CD4-positive, alpha-beta T cell treated with Interferon gamma for 1 hour (primary cell): Measurements from ENCODE around the gene FBXL17.

ENCODE experiments used
- DNase-seq: peaks from one replicate; pipeline ENCODE4 v3.0.0-alpha.2; 2020

FBXL17 gene

GRCh38 chr5:107945061-107945460 is 436.8 kb downstream of the FBXL17 start:
- DNase-seq = no peak

- DNase-seq = no peak
Observed at GRCh38 chr5:107943923-107944322, 438.0 kb downstream of the FBXL17 start.

- no peak for DNase-seq
Observed at GRCh38 chr5:107941036-107941435, 440.9 kb downstream of the FBXL17 start.

DNA sequence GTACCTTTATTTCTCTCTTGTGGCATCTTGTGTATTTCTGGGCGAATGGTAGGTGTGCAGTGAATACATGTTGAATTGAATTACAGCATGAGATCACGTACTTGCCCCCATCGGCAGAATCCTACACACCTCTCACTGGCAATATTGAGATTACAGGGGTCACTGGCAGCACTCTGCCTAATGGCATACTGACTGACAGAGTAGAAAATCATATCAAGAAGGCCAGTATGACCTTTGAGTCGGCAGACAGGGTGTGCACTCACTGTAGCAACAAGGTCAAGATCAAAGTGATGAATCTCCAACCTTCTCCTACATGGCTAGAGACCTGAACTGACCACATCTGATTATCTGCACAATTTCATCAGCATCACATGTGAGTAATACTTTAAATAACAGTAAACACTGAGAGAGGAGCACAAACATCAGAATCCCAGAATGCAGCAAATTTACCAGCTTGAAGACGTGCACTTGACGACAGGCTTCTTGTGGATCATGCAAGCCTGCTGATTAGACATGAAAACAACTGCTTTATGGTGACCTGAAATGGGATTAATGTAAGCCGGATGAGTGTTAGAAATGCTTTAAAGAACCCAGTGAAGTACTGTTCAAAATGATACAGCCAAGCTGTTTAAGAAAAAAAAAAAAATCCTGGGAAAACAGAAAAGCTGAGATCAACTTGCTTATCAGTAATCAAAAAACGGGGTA is 444.1 kb downstream of the FBXL17 start:
- no peak for DNase-seq

GRCh38 chr5:107937204-107937603 is 444.7 kb downstream of the FBXL17 start:
- DNase-seq = no peak

GRCh38 chr5:107936515-107936914 is 445.4 kb downstream of the FBXL17 start:
- no peak for DNase-seq

DNA sequence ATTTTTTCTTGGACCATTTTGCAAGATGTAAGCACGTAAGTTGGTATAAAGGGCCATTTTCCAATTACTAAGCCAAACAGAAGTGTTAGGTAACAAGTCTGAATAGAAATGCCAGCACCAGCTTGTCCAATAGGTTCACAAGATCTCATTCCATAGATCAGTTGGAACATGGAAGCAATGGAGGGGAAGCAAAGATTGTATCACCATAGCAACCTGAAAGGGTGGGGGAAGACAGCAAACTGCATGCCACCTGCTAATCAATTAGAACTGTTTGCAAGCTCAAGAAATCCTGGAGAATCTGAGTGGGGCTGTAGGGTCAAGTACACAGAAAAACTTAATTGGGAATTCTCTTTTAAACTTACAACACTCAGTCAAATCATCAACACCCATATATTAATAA is 446.3 kb downstream of the FBXL17 start:
- DNase-seq = no peak

- DNase-seq = no peak
Observed at GRCh38 chr5:107933326-107933725, 448.6 kb downstream of the FBXL17 start.

DNA sequence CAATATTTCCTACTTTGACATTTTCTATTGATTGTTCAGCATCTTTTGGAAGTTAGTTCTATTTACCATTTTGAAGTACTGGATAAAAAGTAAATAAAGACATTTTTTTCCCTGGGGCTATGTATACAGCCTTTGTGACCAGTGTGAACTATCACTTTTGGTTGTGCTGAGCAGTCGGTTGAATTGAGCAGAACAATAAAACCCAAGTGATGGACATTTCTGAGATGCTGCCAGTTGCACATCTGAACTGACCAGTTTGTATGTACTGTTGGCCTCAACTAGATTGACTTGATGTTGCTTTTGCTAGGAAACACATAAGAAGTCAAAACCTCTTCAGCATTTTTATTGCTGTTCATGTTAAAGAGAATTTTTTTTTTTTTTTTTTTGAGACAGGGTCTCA is 451.0 kb downstream of the FBXL17 start:
- DNase-seq = no peak

- DNase-seq = no peak
Observed at GRCh38 chr5:107930092-107930491, 451.8 kb downstream of the FBXL17 start.

GRCh38 chr5:107929080-107929479 is 452.8 kb downstream of the FBXL17 start:
- DNase-seq = no peak

- no peak for DNase-seq
Observed at GRCh38 chr5:107926121-107926520, 455.8 kb downstream of the FBXL17 start.

- no peak for DNase-seq
Observed at GRCh38 chr5:107925200-107925599, 456.7 kb downstream of the FBXL17 start.

- DNase-seq = no peak
Observed at GRCh38 chr5:107919969-107920368, 461.9 kb downstream of the FBXL17 start.

GRCh38 chr5:107919361-107919760 is 462.5 kb downstream of the FBXL17 start:
- no peak for DNase-seq

DNA sequence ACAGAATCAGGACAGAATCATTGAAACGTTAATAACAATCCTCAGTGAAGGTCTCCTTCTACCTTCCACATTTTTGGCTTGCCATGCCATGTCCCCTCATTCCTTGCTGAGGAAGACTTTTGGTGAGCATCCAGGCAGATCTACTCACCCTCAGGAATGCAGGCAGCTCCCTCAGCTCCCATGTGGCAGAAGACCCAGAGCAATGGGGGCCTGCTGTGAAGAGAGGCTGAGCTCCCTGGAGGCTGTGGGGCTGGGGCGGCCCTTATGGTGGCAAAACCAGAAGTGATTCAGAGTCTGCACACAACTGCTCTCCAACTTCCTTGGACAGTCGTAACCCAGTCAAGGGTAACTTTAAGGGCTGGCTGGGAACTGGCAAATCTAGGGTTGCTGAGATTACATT is 463.9 kb downstream of the FBXL17 start:
- no peak for DNase-seq

- no peak for DNase-seq
Observed at GRCh38 chr5:107916731-107917725, 464.9 kb downstream of the FBXL17 start.

DNA sequence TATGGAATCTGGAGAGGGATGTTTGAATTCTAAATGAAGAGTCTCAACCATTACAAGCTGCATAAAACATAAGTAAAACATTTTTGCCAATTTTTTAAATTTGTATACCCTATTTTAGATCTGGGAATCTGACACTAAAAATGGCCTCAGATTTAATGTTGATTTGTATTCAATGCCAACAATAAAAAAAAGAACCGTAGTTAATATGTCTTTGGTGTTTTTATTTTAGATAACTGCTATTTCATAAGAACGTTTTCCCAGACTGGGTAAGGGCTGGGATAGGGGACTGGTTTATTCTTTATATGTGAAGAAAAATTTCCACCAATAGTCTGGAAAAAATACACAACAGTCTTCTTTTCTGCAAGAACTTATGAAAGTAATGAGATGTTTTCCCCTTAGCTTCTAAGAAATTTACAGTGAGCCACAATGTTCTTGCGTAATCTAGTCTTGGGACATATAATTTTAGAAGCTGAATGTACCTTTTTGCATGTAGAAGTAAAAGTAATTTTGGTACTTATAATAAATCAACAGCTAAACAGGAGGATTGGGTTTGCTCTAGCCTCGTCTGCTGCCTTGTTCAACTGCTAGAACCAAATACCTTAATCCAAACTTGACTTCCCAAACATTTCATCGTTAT is 466.6 kb downstream of the FBXL17 start:
- DNase-seq = no peak

DNA sequence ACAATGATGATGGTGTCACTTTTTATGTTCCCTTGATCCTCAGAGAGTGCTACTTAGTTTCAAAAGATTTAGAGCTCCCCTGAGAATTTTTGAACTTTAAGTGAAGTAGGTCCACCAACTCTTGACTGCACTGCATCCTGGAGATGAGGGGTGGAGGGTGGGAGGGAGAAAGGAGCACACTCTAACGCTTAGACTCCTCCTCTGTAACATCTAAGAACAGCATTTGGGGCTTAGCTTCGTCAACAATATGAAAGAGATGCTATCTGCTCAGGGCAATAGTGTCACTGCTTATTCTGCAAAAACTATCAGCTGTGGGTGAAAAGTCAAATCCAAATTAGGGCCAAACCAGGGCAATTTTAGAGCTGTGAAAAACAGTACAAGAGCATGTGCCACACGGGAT is 468.4 kb downstream of the FBXL17 start:
- no peak for DNase-seq

DNA sequence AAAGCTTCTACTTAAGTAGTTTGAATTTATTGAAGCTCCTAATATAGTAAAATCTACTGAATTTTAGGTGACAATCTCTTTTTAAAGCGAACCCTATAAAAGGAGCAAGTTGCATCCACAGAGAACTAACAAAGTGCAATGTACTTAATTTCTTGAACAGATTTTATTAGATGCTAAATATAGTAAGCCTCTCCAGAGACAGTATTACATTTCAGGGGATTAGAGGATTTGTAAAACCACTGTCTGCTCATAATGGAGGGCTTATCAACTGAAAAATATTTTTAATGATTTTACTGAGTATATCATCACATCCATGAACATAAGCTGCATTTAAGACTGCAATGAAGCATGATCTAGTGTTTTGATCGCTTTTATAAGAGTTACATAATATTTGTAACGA is 481.2 kb downstream of the FBXL17 start:
- no peak for DNase-seq

DNA sequence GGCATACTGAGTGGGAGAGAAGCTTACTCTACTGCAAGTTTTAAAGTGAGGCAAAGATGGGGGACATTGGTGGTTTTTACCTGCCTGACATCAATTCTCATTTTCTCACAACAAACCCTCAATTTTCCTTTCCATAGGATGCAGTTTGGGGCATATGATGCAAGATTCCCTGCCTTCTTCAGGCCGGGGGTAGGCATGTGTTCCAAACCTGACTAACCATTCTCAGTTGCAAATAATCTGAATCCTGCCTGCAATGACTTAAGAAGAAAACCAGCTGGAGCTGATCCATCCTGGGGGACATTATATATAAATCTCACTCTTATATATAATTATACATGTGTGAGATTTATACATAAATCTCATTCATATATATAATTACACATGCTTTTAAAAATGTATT is 487.5 kb downstream of the FBXL17 start:
- no peak for DNase-seq

- DNase-seq = no peak
Observed at GRCh38 chr5:107893642-107894041, 488.3 kb downstream of the FBXL17 start.

DNA sequence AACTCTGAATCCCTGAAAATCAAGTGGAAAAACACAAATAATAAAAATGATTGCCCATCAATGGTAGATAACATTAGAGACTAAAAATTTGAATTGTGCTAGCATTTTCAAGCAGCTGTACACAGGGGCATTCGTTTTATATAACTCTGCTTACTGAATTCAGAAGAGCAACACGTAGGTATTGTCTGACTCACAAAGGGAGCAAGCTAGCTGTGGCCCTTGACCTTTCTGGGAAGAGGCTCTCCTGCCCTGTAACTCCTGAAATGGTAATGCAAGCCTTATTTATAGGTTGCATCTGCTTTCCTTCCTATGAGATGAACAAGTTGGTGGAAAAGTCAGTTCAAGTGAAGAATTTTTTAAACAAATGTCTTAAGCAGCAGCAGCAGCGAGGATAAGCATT is 492.5 kb downstream of the FBXL17 start:
- no peak for DNase-seq

DNA sequence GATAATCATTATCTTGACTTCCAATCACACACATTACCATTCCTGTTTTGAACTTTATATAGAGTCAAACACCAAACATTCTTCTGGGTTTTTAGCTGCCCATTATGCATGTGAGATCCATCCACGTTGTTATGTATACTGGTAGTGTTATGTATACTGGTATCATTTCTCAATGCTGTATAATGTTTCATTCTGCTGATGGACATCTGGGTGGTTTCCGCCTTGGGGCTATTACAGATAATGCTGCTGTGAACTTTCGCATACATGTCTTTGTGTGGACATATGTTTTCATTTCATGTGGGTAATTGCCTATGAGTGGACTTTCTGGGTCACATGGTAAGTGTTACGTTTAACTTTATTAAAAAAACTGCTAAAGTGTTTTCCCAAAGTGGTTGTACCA is 493.4 kb downstream of the FBXL17 start:
- no peak for DNase-seq
